Activated CD4-positive, alpha-beta T cell treated with anti-CD3 and anti-CD28 coated beads for 4 hours (primary cell): ENCODE measurements around the gene AGMO.

Experiments
- DNase-seq, 2 donors: peaks; one replicate each; pipeline ENCODE4 v3.0.0-alpha.2; 2020

Gene AGMO

DNA sequence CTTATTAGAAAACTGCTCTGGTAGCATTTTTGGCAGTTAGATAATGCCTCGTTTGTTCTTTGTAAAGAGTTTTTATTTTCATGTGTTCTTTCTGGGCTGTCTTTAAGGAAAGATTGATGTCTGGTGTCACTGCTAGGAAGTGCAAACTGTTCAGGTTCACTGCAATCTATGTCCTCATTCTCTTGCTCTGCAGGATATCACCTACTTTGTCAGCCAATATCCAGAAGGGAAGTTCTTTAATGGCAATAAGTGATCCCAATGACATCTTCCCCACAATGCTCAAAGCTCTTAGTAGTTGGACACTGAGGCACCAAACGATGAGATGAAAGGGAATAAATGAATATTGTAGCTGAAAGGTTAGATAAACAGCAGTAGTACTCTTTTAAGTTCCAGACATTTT lies 115.1 kb downstream of the AGMO start:
- no peak for DNase-seq

DNA sequence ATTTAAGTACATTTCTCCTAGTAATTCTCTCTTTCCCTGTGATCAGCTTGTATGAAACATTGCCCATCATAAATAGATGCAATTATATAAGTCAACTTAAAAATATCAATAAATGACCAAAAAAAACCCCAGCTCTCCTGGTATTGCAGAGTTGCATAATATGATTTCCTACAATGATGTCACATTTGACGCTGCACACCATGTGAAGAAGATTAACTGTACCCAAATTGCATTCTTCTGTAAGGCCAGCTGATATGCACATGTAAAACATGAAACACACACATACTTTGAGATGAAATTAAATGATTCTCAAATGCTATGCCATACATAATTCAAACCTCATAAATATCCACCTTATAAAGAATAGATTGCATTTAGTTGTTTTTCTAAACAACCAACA lies 115.5 kb downstream of the AGMO start:
- no peak for DNase-seq

DNA sequence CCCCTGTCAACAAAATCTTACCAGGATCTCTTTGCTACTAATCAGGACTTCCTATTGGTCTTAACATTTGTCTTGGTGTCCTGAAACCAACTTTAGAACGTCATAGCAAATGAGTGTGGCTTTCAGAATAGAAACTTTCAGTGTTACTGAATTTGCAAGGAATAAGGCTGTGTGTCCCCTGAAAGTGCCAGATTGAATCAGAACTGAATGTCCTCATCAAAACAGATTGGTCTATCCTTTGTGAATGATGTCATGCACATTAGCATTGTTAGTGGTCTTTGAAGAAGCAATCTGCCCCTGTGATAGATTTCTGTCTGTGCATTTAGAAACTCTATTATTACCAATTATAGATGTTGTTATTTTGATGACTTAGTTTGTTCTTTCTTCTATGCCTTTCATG lies 119.9 kb downstream of the AGMO start:
- no peak for DNase-seq

DNA sequence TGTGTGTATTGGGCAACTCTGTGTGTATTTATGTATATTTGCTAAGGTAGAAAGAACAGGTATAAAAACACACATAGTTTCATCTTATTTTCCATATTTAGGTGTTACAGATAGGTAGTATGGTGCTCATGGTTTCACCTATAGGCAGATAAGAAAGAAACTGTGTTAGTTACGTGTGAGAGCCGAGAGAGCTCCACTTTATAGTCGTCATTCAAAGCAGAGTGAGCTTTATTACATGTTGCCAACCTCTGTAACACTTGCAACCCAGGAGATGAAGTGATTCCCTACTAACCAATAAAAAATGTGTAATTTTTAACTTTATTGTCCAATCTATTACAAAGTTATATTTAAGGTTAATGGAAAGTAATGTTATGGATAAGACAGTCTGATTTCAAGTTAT lies 121.3 kb downstream of the AGMO start:
- no peak for DNase-seq

DNA sequence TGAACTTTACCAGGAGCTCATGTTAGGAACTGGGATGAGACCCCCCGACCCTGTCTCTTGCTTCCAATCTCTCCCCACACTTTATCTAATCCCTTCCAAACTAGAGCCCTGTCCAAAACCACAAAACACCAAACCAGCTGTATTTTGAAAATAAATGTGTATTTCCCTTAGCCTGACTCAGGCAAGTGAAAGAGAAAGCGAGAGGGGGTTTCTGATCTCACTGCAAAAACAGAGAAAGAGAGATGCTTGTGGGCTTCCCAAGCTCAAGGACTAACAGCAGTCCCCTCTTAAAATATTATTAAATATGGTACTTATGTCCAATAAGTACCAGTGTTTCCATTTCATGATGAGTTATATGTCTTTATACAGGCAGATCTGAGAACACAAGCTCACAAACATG lies 122.0 kb downstream of the AGMO start:
- no peak for DNase-seq

DNA sequence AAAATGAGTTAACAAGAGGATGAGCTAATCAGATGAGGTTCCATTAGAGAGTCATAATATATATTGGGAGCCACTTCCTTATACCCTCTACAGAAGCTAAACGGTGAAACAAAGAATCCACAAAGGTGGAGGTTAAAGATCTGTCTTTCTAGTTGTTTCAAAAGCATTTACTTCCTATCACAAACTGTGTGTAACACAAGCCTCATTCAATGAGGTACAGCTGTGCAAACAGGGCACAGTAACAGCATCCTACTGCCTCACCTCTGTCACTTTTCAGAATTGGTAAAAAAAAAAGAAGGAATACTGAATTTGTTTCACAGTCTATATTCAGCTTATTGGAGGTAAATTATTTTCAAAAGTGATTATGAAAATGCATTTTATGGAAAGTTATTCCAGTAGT lies 128.7 kb downstream of the AGMO start:
- DNase-seq, result no peak

DNA sequence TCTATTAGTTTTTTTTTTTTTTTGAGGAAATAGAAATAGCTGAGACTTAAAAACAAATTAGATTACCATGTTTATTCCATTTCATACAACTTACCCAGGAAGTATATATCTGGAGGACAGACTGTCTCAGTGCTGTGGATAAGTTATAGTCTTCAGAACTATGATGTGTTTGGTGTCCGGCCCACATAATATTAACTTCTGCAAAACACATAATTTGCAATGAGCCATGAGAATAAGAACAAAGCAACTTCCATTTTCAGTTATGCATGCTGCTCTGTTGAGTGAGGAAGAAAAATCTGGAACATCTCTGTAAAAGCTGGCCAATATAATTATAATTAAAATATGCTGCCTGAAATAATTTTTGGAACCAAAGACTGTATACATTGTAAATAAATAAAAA lies 130.9 kb downstream of the AGMO start:
- no peak for DNase-seq

DNA sequence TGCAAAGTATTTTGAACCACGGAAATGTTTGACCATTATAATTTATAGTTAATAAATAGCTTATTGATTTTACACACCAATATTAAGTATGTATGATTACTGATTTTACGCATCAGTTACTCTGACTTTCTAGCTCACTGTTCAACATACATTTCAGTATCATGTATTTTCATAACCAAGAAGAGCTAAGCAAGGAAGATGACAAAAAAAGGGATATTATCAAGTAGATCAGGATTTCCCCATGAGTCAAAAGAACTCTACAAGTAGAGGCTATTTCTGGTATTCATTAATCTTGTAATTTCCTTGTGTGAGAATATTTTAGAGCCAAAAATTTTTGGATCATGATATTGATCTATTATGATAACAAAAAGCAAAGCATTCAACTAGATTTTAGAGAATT lies 131.6 kb downstream of the AGMO start:
- no peak for DNase-seq

DNA sequence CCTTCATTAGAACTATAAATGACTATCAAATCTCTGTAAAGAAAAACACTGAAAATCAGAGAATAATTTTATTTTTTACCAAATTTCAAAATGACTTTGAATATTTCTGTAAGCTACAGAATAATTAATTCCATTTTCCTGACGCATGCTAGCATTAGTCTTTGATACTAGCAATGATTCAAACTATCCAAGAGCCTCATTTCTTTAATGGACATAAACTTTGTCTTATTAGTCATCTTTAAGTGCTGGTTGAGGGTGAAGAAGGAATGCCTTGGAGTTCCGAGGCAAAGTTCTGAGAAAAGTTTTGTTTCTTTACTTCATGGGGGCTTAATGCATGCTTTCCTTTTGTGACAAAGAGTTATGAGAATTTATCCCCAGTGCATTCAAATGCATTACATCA lies 137.3 kb downstream of the AGMO start:
- no peak for DNase-seq

DNA sequence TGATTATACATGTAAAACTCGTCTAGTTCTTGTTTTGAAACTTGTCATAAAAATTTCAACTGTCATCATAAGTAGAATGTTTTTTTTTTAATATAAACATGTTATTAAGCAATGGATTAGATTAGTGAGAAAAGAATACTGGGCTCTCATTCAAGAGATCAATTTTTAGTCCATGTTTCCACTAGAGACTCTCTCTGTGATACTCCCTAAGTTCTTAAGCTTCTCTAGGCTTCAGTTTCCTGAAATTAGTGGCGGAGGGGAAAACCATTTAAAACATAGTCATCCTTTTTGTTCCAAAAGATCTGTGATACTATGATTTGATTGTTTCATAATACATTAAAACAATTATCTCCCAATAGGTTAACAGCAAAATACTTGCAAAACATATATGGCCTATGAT lies 142.2 kb downstream of the AGMO start:
- DNase-seq, result no peak

DNA sequence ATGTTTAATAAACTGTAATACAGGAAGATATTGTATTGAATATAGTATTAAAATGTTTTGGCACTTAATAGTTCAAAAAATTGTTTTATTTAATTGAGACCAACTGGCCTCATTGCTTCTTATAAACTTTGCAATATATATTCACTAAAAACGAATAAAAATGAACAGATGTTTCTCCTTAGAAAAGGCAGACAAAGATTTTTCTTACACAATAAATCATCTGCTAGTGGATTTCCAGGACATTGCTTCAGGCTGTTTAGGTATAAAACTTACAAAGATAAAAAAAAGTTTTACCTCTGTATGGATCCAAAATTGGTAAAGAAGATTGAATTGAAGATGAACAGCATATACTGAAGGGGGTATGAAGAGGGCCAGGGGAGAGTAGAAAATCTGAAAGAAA lies 143.6 kb downstream of the AGMO start:
- DNase-seq, result no peak

DNA sequence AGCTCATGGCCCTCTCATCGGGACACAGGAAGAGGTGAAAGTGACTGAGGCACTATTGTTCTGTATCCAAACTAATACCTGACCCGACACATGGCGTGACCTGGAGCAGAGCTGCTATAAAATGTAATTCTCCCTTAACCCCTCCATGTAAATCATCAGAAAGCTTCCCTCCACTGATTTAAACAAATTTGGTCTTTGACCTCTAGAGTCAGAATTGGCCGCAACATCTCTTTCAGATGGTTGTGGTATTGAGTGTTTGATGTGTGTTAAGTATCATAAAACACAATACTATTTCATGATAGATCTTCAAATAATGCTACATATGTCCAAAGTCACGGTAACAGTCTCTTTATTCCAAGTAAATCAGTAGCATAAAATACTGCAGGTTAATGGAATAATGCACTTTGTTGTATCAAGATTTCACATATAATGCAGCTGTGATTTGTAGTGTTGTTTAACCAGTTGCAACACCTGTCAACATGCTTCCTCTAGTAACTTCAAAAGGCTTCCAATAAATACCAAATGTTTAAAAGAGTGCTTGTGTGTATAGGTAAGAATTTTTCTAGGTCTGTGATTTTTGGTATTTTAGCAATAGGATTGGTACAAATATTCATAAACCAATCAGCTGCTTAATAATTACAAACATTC lies 144.3 kb downstream of the AGMO start:
- no peak for DNase-seq

DNA sequence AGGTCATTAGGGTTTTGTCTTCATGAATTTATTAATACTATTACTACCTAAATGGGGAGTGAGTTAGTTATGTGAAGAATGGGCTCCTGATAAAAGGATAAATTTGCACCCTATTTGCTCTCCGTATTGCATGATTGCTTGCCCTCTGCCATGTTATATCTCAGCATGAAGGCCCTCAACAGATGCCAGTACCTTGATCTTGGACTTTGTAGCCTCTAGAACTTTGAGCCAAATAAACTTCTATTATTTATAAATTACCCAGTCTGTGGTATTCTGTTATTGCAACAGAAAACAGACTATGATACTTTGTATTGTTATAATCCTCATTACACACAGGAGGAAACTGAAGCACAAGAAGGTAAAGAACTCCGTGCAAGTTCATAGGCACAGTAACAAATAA lies 150.8 kb downstream of the AGMO start:
- DNase-seq, result no peak

DNA sequence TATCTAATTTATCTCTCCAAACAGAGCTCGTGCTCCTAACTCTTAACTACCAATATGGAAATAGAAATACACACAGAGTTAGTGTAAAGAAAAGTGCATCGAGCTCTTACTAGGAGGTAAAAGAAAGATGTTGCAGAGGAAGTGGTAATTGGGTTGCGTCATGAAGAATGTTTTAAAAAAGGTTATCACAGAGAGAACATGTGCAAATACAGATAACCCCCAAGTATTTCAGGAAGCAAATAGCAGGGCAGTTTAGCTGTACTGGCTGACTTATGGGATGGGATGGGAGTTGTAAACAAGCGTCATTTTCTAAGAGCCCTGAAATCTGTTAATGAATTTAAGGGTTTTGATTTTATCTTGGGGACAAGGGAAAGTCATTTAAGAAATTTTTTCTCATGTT lies 153.9 kb downstream of the AGMO start:
- no peak for DNase-seq

DNA sequence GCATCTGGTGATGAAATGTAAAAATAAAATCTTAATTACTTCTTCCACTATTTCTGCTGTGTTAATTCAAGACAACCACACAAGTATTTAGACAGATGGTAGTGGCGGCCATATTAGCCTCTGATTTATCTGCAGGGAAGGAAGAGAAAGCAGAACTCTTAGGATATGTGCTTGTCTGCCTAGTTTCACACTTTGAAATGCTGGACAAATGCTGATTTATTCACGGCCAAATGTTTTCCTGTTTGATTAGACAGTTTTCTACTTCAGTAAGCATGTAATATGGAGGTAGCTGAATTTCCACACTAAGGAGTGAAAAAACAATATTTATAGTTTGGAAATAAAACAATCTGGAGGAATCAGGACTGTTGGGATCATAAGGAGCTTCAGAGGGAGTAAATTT lies 158.1 kb downstream of the AGMO start:
- no peak for DNase-seq

DNA sequence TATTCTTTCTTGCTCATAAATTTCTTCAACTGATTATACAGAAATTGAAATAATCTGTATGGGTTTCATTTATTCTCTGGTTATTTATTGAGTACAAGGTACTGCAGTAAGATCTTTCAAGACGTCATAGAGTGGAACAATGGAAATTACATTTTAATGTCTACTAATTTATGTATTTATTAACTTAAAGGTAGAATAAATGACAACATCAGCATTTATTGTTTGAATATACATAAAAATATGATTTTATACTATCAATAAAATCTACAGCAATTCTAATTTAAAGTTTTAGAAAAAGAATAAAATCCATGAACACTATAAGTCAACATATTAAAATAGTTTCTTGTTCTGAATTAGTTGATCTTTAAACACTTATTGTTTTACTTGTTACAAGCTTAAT lies 158.5 kb downstream of the AGMO start:
- DNase-seq, result no peak

DNA sequence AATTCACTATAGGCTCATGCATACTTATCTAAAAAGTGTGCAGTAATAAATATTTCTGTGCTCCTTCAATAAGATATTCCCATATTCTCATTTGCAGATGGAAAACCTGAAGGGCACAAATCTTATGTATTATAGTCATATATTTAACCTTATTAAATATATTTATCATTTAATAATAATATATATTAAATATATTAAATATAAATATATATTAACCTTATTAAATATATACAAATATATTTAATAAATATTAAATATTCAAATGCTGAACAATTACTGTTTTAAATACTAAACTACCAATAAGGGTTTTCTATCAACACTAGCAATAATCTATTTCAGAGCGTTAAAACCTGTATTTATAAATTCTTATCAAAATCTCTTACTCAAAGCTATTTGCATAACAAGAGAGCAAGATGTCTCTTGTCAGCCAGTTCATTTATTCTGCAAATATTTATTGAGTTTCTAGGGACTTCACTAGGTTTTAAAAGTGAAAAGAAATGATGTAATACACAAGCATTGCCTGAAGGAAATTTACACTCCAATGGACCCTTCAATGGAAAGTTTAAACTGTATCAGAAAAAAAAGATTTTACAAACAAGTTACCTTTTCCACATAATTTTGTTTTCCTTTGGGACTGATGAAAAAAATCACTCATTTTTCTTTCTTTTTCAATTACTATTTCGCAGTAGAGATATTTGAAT lies 159.2 kb downstream of the AGMO start:
- DNase-seq, result no peak

DNA sequence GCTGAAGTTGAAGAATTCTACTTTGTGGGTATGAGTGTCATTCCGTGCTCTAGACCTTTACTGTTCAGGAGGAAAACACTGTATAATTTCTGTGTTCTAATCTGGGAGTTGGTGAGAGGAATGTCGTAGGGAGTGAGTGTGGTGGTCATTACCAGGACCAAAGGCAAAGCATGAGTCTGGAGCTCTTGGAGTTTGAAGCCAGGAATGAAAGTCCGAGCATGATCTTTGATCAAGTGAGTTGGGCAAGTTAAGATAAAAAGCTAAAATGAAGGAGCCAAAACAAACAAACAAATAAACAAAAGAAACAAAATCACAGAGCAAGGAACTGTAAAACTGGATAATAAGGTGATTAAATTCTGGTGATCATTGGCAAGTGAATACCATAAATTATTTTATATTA lies 161.4 kb downstream of the AGMO start:
- DNase-seq, result no peak

DNA sequence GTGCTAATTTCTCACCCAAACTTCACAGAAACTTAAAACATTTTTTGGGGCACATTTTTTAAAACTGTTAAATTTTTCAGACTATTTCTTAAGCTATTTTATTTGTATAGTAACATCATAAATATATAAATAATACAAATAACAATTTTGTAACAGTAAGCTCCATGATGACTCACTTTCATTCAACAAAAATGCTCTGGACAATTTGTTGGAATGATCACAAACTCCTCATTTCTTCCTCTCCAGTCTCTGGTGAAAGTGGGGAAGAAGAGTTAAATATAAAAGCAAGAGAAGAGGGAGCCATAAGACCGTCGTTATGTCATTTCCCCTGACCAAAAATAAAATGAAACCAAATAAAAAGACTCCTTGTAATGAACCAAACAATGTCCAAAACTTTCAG lies 162.4 kb downstream of the AGMO start:
- no peak for DNase-seq

DNA sequence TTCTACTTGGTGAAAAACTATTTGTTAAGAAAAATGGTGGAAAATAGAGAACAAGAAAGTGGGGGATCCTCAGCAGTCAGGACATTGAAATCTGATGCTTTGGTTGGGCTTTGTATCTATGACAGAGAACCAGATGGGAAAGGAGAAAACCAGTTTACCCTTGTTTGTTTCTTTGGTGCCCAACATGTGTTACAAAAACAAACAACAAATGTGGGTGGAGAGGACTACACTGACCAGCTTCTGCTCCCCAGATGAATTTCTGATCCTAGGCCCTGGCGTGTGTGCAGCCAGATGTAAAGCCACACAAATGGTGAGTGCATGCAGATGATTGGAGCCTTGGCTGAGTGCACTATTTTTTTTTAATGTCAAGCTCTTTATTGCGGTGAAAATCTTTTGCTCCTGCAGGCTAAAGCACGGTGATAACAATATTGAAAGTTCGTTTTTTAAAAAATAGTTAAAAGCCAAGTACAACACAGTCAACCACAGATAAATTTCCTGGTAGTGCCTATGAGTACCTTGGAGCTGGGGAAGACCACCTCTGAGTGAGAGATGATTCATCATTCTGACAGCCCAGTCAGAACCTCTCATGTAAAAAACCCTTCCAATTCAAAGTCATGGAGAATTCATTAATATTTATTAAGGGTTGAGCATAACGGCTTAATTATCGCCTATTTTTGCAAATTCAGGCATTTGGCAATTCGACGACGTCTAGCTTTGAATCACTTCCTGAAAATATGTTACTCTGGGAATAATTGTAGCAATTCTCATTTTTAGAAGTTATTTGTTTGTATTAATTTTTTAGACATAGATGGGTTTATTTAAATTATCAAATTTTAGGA lies 163.7 kb downstream of the AGMO start:
- no peak for DNase-seq

DNA sequence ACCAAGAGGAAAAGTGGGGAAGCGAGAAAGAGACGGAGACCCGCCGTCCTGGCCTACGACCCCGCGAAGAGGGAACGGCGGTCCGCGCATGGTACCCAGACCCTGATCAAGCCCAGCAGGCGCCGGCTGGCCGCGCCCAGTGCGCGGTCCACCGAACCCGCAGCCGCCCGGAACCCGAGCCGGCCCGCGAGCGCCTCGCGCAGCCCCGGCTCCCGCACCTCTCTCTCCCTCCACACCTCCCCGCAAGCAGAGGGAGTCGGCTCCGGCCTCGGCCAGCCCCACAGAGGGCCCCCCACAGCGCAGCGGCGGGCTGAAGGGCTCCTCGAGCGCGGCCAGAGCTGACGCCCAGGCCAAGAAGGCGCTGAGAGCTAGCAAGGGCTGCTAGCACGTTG lies 164.7 kb downstream of the AGMO start:
- no peak for DNase-seq

DNA sequence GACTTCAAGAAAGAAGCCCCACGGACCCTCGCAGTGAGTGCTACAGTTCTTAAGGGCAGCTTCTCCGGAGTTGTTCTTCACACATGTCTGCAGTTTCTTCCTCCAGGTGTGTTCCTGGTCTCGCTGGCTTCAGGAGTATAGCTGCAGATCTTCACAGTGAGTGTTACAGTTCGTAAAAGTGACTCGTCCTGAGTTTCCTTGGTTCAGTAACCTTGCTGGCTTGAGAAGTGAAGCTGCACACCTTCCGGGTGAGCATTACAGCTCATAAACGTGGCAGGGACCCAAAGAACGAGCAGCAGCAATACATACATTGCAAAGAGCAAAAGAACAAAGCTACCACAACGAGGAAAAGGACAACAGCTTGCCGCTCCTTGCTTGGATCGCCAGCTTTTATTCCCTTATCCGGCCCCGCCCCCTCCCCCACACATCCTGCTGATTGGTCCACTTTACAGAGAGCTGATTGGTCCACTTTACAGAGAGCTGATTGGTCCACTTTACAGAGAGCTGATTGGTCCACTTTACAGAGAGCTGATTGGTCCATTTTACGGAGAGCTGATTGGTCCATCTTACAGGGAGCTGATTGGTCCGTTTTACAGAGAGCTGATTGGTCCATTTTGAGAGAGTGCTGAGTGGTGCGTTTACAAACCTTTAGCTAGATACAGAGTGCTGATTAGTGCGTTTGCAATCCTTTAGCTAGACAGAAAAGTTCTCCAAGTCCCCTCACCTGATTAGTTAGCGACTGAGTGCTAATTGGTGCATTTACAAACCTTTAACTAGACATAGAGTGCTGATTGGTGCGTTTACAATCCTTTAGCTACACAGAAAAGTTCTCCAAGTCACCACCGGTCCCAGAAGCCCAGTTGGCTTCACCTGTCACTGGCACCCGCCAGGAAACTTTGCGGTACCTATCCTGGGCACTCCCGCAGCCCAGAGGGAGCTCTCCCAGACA lies 165.3 kb downstream of the AGMO start:
- DNase-seq, result no peak

DNA sequence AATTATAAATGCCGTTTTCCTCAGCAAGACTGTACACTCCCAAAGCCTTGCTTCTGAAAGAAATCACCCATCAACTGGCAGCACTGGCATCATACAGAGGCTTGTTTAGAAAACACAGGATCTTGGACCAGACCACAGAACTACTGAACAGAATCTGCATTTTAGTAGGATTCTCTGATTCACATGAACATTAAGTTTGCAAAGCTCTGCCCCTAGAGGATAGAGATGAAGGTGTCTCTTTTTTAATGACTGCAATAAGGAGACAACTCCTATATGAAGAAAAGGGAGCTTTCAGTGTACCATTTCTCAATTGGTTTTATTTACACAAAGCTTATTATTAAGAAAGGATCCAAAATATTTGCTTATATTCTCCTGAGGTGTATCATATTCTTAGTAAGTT lies 172.7 kb downstream of the AGMO start:
- DNase-seq, result no peak
